NCI-H82 (cell line): ENCODE measurements around the gene AATF.

Source experiments
- DNase-seq: peaks from one replicate; lab custom pipeline; 2025; lab: John Stamatoyannopoulos, UW

The AATF gene

DNA sequence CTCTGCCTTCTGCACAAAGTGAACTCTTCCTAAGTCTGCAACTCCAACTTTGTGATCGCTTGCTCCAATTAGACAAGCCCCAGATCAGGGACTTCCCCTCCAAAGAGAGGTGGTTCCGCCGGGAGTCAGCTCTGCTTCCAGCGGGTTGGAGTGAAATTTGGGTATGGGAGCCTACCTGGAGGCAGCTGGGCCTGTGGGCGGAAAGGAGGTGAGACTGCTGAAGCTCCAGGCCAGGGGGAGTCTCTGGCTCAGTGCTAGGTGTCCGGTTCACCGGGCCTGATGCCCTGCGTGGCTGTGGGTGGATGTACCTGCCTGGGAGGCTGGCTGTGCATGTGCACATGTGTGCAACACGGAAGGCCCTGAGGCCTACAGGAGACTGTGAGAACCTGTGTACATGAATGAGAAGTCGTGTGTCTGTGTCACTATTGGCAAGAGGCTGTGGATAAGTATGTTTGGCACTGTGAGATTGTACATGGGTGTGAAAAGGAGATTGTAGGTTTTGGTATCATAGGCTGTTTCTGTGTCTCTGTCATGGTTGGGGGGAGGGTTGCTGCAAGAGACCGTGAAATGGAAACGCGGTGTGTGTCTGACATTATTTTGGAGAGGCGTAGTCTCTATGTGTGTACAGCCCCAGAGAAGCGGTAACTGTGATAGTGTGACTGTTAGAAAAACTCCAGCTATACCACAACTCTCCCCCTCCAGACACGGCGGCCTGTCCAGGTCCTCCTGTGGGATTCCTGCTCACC, 7.3 kb upstream of the AATF start:
- no peak for DNase-seq

DNA sequence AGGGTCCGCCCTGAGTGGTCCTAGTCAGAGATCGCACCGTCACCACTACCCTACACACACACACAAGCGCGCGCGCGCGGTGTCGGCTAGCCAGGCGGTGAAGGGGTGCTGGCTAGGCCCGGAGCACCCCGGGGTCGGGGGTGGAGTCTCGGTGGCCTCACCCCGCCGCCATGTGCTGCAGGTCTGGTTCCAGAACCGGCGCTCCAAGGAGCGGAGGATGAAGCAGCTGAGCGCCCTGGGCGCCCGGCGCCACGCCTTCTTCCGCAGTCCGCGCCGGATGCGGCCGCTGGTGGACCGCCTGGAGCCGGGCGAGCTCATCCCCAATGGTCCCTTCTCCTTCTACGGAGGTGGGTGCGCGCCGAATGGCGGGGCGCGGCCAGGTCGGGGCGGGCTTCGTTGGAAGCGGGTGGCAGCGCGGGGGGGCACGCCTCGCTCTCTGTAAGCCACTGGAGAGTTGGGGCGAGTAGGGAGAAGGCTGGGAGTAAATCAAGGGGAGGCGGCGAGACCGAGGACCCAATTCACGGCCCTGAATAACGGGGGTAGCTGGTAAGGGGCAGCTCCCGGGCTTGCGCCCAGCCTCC, 6.6 kb upstream of the AATF start:
- peak; percentile 36 for DNase-seq

DNA sequence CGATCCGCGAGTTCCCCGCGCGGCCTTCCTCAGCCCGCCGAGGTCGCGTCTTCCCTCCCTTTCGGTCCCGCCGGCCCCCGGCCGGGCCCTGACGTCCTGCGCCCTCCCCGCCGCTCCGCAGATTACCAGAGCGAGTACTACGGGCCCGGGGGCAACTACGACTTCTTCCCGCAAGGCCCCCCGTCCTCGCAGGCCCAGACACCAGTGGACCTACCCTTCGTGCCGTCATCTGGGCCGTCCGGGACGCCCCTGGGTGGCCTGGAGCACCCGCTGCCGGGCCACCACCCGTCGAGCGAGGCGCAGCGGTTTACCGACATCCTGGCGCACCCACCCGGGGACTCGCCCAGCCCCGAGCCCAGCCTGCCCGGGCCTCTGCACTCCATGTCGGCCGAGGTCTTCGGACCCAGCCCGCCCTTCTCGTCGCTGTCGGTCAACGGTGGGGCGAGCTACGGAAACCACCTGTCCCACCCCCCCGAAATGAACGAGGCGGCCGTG, 6.1 kb upstream of the AATF start:
- DNase-seq = no peak

DNA sequence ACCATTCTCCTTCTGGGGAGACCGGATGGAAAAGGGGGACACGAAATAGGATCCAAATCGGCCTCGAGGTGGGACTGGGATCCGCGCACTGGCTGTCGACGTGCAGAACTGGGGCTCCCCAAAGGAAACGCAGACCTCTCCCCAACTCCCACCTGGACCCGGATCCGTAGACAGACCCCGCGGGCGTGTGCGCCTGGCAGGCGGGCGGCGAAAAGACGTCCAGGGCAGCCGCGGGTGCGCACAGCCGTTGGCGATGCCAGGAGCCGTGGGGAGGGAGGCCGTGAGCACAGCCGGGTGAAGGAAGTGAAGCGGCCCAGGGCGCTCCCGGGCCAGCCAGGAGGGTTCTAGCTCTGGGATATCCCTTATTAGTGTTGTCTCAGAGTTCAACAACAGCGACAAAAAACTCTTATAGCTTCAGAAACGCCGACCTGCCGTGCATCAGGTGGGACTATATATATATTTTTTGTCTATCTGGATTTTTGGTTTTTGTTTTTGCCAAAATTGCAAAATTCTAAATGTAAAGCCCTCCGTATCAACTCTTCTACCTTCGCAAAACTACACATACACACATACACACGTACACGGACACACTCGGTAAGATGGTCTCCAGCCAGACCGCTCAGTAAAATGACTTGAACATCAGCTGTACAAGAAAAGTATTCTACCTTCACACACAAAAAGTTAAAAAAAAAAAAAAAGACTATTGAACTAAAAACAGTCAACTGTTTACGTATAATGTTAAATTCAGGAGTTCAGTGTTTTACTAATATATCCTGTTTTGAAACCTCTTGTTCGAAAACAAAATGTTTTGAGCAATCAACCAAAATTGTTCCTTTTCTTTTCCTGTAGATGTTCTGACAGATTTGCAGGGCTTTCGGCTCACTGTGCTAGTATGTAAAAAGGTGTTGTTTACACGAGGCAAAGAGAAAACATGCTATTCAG, 5.2 kb upstream of the AATF start:
- no peak for DNase-seq

DNA sequence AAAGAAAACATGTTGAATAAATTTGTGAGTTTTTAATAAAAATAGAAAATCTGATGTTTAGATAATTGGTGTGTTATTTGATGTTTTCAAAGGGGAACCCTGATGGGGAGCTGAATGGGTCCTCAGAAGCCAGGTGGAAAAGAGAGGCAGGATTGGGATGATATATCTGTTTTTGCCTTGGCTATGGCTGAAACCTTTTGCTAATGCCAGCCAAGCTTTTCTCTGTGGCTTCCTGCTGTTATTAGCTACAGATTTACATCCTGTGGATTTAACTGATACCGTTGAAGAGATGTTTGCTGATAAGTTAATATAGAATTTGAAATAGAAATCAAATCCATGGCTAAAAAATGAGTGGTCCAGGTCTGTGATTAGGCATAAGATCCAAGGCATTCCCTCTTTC, 4.2 kb upstream of the AATF start:
- no peak for DNase-seq

DNA sequence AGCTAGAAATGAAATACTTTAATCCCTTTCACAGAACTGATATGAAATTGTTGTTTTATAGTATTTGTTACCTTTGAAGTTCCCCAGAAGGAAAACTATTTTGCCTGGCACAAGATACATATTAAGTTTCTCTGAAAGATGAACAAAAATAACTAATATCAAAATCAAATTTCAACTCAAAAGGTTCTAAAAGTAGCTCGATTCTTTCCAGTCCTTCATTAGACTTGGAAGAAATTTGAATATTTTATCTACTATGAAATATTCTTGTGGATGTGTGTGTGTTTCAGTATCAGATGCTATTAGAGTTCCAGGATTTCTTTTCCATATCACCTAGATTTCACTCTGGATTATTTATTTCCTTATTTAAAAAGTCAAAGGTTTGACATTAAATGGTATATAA, 3.6 kb upstream of the AATF start:
- no peak for DNase-seq

DNA sequence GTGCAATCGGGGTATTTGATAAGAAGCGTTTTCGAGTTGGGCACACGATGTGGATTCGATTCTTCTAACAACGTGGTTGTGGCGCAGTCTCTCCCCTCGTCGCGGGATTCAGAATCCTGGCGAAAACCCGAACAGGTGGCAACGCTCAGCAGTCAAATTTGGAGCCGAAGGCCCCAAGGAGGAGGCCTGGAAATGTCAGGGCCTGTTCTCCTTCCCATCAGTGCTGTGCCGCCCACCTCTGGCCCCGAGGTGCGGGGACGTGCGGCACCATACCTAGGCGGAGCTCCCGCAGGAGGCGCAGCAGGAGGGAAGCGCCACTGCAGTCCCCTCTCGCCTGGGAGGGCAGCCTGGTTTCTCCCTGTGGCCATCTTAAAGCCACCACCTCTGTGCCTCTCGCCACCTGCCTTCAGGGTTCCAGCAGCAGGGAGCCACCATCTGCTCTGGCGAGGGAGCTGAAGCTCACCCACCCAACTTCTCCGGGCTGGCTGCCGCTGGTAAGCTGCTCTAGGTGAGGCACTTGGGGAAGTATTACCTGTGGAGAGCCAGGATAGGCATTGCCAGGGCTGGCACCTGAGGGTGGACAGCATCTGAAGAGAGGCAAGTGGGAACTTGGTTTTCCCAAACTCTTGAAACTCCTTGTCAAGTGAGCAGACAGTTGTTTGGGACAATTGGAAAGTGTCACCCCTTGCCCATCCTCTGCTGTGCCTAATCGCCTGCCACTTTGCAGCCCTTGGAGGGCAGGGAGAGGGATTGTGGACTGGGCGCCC, 2.6 kb upstream of the AATF start:
- peak; percentile 63 for DNase-seq

DNA sequence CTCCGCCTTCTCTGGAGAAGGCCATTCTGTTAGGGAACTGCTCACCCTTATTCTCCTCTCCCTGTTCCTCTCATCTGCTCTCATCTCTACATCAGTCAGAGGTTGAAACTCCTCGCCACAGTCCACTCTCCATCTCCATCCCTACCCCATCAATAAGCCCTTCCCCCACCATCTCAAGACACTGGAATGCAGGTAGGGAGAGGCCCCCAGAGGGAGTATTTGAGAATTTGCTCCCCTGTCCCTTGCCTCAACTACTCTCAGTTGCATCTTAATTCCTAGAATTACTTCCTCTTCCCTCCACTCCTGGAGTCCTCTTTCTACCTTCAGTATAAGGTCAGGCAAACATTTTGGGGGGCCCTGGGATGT, 2.0 kb upstream of the AATF start:
- no peak for DNase-seq

DNA sequence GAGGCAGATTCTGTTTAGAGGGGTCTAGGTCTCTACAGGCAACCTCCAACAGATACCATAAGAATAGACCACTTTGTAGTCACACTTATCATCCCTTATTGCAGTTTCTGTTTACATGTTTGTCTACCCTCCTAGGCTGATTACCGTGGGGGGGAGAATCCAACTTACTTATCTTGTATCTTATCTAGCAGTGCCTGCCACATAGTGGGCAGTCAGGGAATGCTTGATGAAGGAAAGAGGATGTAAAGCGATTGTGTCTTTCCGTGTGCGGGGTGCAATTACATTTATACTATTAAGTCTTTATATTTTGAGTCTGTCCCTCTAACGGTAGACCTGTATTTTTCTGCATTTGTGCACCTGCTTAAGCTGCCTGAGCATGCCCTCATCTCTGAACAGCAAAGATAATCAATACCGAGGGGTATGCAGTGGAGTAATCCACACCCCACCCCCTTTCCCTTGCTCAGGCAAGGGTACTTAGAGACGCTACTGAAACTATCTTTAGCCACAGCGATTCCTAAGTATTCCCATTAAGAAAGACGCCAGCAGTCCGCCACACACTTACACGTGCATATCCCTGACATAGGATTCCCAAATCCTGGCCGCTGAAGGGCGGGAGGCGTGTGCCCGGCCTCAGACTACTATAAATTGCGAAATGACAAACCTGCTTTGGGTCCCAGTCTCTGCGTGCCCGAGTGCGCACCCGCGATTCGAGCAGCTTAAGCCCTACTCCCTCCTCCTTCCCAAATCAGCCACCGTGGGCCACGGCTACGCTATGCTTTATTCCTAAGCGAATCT, 635 bp upstream of the AATF start:
- DNase-seq = peak; percentile 58

DNA sequence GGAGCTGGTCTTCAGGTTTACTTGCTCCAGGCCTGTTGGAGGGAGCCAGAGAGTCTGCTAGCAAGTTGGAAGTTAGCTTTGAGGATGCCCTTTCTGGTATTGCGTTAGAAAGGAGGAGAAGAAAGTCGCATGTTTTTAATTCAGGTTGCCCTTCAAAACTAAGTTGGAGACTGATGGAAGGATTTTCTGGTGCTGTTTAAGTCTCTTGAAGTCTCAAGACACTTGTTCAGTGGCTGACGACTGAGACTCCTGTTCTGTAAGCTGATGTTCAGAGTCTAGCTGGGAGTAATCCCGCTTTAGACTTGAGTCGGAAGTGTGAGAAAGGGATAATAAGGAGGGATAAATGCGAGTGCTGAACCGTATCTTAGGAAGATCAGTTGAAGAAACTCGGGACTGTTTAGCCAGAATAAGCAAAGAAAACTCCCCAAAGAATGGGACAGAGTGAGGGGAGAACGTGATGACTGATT, 740 bp downstream of the AATF start:
- peak; percentile 76 for DNase-seq

DNA sequence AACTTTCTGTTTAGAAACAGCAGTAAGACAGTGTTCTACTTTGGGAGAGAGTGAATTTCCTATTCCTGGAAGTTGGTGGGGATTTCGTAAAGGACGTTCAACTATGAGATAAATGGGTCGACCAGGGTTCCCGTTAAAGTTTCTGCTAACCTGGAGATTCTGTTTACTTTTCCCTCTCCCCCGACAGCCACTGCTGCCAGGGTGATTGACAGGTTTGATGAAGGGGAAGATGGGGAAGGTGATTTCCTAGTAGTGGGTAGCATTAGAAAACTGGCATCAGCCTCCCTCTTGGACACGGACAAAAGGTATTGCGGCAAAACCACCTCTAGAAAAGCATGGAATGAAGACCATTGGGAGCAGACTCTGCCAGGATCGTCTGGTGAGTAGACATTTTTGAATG, 1.3 kb downstream of the AATF start:
- DNase-seq = no peak

DNA sequence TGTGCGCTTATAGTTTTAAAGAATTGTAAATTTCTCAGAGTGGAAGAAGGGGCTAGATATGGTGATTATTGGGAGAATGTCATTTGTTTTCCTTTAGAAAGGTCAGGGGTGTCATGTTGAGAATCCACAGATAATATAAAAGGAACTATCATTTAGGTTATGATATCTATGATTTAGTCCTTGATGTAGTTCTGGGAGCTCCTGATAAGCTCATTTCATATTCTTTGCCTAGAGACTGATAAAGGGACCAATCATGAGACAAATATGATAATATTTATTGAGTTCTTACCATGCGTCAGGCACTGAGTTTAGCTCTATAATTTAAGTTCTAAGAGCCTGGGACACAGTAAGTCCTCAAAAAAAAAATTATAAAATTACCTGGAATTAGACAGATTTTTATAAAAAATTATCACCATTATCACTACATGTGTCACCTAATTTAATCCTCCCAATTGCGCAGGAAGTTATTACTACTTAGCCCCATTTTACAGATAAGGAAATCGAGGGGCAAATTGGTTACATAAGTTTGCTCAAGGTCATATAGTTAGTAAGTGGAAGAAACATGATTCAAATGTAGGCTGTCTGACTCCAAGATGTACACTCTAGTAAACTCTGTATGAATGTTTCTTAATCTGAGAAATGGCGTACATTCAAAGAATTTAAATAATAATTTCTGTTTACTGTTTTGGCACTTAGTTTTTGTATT, 2.5 kb downstream of the AATF start:
- no peak for DNase-seq

DNA sequence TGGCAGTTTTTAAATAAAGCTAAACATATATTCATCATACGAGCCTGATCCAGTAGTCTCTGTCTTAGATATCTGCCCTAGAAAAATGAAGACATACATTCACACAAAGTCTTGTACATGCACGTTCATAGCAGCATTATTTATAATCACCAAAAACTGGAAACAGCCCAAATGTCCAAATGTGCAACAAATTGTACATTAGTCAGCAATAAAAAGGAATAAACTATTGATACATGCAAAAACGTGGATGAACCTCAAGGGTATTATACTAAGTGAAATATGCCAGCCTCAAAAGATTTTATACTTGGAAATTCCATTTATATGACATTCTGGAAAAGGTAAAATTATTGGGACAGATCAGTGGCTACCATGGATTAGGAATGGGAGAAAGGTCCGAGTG, 22.8 kb downstream of the AATF start:
- no peak for DNase-seq

DNA sequence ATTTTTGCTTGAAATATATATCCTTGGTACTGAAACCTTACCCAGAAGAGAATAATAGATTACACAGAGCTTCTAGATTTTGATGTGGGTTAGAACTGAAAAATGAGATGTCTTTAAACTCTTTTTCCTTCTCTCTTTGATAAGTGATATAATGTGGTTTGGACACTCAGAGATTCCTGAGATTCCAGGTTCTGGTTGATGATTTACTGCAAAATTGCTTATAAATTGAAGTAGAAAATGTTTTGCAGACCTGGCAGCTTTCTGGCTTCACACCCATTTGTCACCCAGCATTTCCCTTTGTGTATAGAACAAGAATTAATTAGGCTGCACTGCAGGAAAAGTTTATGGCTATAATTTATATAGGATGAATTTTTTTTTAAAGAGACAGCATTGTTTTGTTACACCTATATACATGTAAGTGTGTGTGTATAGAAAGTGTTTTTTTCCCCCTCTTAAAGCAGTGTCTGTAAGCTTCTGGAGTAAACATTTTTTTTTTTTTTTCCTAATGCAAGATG, 23.5 kb downstream of the AATF start:
- no peak for DNase-seq

DNA sequence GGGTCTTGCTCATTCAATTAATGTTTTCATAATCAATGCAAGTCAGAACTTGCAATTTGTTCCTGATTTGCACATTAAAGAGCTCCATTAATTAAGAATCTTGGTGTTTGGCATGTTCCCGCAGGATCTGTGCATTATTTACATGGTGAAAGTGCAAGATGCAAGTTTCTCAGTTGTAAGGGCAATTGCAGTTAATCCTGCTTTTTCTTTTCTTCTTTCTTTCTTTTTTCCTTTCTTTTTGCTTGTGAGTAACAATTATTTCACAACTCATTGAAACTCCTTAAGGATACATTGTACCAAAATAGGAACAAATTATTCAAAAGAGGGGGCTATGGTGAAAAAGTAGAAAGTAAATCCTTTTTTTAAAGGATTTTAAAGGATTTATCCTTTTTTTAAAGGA, 24.2 kb downstream of the AATF start:
- no peak for DNase-seq

DNA sequence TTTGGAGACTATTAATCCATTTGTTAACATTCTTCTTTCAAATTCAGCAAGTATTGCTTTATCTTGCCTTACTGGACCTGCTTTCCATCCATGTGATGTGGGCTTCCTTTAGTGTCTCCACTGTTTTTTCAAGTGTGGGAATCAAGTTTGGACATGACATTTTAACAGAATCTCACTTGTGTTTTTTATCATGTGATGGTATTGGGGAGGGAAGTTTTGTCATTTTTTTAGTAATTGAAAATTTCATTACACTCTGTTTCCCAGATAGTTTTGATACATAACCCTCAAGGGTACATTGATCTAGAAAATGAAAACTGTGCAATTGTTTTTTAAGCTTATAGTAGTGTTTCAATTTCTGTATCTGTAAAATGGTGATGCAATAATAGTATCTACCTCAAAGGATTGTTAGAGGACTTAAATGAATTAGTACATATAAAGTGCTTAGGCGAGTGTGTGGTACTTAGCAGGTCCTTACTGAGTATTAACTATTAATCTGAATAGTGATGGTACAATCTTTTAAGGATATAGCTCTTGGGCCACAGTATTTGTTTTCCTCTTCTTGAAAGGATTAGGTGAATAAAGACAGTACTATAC, 27.3 kb downstream of the AATF start:
- DNase-seq = peak; percentile 50

DNA sequence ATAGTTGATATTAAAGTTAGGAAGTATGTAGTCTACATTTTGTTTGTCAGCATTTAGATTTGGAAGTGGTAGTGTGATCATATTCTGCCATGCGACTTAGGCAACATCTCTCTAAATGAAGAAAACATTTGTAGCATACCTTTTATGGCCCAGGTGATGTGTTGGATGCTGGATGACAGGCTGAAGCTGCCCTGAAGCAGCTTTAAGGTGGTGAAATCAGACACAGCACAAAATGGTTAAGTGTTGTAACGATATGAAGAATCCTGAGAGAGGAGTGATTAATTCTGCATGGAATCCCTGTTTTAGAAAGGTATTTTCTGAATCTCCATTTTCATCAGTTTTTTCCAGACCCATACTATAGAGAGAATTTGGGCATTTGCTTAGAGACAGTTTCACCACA, 28.3 kb downstream of the AATF start:
- no peak for DNase-seq

DNA sequence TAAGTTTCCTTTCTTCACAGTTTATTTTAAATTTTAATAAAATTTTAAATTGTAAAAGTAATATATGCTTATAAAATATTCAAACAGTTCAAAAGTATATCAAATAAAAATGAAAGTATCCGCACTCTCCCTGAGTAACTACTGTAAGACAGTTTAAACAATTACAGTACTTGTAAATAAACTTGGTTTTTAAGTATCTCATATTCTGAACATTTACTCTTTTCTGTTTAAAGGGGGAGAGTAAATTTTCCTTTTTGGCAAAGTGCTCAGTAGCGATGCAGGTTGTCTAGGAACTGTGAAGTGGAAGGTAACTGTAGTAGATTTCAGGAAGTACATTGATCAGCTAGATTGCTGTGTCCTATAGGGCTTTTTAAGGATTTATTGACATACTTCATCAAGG, 28.8 kb downstream of the AATF start:
- DNase-seq = no peak

DNA sequence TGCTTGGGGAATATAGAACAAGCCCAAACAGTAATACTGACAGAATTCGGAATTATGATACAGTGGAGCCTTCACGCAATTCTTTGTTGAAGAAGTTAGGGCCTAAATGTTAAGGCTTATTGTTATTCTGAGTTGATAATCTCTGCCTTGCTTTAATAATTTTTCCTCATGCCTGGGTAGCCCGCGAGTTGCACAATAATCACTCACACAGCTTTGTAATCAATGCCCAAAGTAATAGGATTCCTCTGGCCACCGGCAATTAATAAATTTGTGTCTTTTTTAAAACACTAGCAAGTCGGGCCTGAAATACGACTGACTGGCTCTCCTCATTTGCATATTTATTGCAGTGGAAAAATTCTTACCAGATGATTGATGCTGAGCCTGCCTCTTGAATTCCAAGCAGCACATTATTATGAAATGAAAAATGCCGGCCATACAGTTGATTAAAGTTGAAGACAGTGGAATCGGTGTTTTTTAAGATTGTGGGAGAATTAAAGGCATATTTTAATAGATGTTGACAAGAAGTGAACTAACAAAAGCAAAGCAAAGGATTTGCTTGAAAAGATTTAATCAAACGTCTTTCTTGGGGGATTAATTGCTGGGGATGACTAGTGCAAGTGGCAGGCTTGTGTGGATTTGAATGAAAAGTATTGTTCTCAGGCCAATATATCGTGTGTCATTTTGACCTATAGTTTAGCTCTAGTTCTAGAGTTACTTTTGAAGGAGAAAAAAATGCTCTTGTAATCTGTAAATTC, 30.2 kb downstream of the AATF start:
- peak; percentile 25 for DNase-seq
